Thyroid gland (tissue), 4 donors: ENCODE data around the gene NEURL4.

ENCODE experiments used
- POLR2A ChIP-seq, 2 donors: fragments of 450-650 bp; IDR thresholded peaks; one replicate each; pipeline ENCODE4 v1.6.1; 2017; ENCODE audit warnings: antibody characterized with exemption in 2 of 2, mild to moderate bottlenecking in 2 of 2, moderate library complexity in 1 of 2
- TF ChIP-seq, protein P1 (sequence below), 6 experiments: fragments of 200-600 bp in 3 of 6; fragments of 450-650 bp in 3 of 6; sonication (generic) in 3 of 6; IDR thresholded peaks; one replicate each; pipeline ENCODE4 v1.5.1; 2016 to 2019; ENCODE audit warnings: antibody characterized with exemption in 6 of 6, mild to moderate bottlenecking in 2 of 6, inconsistent platforms in 1 of 6, moderate library complexity in 1 of 6

DNA sequence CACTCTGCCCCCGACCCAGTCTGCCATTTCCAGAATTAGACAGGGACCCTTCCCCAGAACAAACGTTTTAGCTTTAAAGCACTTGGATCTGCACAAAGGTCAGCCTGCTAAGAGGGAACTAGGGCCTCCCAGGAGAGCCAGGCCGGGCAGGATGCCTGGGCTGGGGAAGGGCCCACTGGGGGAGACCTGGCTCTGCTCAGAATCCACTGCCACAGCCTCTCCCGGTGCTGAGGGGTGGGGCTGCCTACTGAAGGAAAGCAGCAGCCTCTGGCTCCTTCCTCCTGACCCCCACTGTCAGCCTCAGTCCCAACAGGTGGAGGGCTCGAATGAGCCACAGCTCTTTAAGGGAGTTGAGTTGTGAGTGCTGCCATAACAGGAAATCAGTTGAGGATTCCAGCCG lies 36.4 kb downstream of the NEURL4 start:
- TF ChIP-seq, protein P1, sequence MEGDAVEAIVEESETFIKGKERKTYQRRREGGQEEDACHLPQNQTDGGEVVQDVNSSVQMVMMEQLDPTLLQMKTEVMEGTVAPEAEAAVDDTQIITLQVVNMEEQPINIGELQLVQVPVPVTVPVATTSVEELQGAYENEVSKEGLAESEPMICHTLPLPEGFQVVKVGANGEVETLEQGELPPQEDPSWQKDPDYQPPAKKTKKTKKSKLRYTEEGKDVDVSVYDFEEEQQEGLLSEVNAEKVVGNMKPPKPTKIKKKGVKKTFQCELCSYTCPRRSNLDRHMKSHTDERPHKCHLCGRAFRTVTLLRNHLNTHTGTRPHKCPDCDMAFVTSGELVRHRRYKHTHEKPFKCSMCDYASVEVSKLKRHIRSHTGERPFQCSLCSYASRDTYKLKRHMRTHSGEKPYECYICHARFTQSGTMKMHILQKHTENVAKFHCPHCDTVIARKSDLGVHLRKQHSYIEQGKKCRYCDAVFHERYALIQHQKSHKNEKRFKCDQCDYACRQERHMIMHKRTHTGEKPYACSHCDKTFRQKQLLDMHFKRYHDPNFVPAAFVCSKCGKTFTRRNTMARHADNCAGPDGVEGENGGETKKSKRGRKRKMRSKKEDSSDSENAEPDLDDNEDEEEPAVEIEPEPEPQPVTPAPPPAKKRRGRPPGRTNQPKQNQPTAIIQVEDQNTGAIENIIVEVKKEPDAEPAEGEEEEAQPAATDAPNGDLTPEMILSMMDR (IDR thresholded peaks at IDR 0.05), result no peak
- no peak for TF ChIP-seq POLR2A (IDR thresholded peaks at IDR 0.05)
